Activated CD8-positive, alpha-beta T cell treated with anti-CD3 and anti-CD28 coated beads for 36 hours (primary cell): ENCODE measurements around the gene CA10. TPM values are rescaled to one million over a fixed set of nuclear protein-coding genes. Genes with fewer than 3 reads are reported as not detected.

Source experiments
- ATAC-seq: fragments of 200-7000 bp; cut with Tn5 transposase; one replicate; pipeline ENCODE4 v1.10.0; 2021; ENCODE audit warnings: mild to moderate bottlenecking, moderate library complexity
- CTCF ChIA-PET: fragments of 350-600 bp; sonication (Branson Sonifier 250); formaldehyde crosslinking; loops from one replicate; lab custom pipeline; 2021; ENCODE audit warnings: antibody characterized with exemption; lab: Charles Lee
- POLR2A ChIA-PET: fragments of 350-600 bp; sonication (Branson Sonifier 250); formaldehyde crosslinking; loops from one replicate; lab custom pipeline; 2021; ENCODE audit warnings: antibody characterized with exemption; lab: Charles Lee
- DNase-seq: peaks from one replicate; pipeline ENCODE4 v3.0.0-alpha.2; 2020
- H3K27ac Mint-ChIP-seq: one replicate; pipeline ENCODE4 v1.8.0; 2021; ENCODE audit warnings: mild to moderate bottlenecking, mixed read lengths
- H3K27me3 Mint-ChIP-seq: one replicate; pipeline ENCODE4 v1.8.0; 2021; ENCODE audit warnings: mixed read lengths
- H3K36me3 Mint-ChIP-seq: one replicate; pipeline ENCODE4 v1.8.0; 2021; ENCODE audit warnings: low read depth, mixed read lengths
- H3K4me1 Mint-ChIP-seq: one replicate; pipeline ENCODE4 v1.8.0; 2021; ENCODE audit warnings: low read depth, mixed read lengths
- H3K4me3 Mint-ChIP-seq: one replicate; pipeline ENCODE4 v1.8.0; 2021; ENCODE audit warnings: mild to moderate bottlenecking, moderate library complexity, mixed read lengths
- H3K9me3 Mint-ChIP-seq: one replicate; pipeline ENCODE4 v1.8.0; 2021; ENCODE audit warnings: mixed read lengths
- intact Hi-C: fragments of 100-400 bp; cut with micrococcal nuclease; formaldehyde crosslinking; loops from one replicate; pipeline ENCODE4 v1.10.0; 2022
- total RNA-seq, 2 experiments: library from RNA; stranded (reverse); gene quantifications; one replicate each; pipeline ENCODE4 v1.2.3, GENCODE V29; 2021
- TF ChIP-seq, protein P1 (sequence below): fragments of 200-600 bp; IDR thresholded peaks from one replicate; pipeline ENCODE4 v1.8.0; 2022; ENCODE audit warnings: antibody characterized with exemption, mild to moderate bottlenecking

The CA10 gene
- total RNA-seq, 2 experiments from 2014 or later = not detected

DNA sequence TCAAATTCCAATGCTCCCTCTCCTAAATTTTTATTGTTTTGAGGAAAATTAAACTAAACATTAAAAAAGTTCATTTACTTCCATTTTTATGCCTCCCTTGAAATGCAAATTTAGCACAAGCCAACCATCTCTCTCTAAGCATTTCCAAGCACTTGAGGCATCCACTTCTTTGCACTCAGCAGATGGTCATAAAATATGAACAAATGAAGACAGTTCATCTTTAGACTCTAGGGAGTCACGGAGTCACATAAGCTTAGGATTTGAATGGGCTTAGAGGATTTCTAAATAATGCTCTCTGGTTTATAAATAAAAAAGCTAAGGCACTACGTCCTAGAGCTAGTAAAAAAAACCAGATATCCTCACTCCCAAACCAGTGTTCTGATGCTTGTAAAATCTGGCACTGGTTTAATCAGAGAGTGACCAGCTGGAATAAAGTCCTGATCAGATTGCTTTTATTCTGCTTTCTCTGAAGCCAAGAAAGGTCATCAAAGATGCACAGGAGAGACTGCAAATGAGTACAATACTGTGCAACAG lies 204.2 kb downstream of the CA10 start:
- no peak for DNase-seq
- Mint-ChIP-seq H3K27ac (no peak overlapping the region), H3K36me3 (no peaks in the 10 kb centered on the region), H3K9me3 (no peaks in the 10 kb centered on the region), H3K27me3 (peaks cover 3% of the 10 kb centered on the region), H3K4me1 (no peaks in the 10 kb centered on the region), H3K4me3 (no peak overlapping the region)
- intact Hi-C loops = no loop called here
- ATAC-seq = no peak
- ChIA-PET CTCF (no interaction called here), POLR2A (no interaction called here)
- TF ChIP-seq, protein P1, sequence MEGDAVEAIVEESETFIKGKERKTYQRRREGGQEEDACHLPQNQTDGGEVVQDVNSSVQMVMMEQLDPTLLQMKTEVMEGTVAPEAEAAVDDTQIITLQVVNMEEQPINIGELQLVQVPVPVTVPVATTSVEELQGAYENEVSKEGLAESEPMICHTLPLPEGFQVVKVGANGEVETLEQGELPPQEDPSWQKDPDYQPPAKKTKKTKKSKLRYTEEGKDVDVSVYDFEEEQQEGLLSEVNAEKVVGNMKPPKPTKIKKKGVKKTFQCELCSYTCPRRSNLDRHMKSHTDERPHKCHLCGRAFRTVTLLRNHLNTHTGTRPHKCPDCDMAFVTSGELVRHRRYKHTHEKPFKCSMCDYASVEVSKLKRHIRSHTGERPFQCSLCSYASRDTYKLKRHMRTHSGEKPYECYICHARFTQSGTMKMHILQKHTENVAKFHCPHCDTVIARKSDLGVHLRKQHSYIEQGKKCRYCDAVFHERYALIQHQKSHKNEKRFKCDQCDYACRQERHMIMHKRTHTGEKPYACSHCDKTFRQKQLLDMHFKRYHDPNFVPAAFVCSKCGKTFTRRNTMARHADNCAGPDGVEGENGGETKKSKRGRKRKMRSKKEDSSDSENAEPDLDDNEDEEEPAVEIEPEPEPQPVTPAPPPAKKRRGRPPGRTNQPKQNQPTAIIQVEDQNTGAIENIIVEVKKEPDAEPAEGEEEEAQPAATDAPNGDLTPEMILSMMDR = no peak

DNA sequence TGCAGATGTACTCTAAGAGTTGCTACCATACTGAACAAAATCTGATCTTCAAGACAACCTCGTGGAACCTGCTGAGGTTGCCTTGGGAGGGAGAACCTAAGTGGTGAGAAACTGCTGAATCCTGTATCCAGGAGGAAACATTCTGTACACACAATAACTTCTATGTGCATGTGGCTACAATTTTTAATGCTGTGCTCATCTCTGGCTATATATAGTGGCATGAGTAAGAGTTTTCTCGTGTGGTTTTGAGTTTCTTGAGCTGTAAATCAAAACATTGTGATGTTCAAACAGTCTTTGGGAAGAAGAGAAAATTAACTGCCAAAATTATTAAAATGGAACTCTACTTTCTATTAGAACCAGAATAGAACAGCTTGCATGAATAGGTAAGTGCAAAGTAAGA lies 206.8 kb downstream of the CA10 start:
- H3K27ac Mint-ChIP-seq = no peak overlapping the region
- no peaks in the 10 kb centered on the region for H3K36me3 Mint-ChIP-seq
- H3K4me3 Mint-ChIP-seq = no peak overlapping the region
- ChIA-PET CTCF (no interaction called here), POLR2A (no interaction called here)
- TF ChIP-seq, protein P1 = no peak
- no peaks in the 10 kb centered on the region for H3K9me3 Mint-ChIP-seq
- no peaks in the 10 kb centered on the region for H3K27me3 Mint-ChIP-seq
- intact Hi-C loops = no loop called here
- ATAC-seq (no peak), DNase-seq (no peak)
- H3K4me1 Mint-ChIP-seq = no peaks in the 10 kb centered on the region

DNA sequence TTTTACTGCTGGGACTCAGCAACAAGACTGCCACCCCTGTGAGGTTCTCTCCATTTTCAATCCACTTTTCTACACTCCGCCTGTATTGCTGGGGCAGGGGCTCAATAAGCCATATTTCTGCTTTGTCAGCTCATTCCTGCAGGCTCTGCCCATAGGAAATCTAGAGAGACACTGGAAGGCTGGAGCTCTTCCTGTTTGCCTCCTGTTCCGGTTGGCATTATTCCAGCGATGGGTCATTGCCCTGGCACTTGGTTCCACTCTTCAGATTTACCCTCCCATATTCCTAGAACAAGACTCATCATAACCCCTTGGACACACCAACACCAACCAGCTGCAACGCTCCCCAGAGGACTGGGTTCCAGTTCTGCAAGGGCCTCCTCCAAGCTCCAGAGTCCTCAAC lies 210.4 kb downstream of the CA10 start:
- ChIA-PET POLR2A (no interaction called here), CTCF (no interaction called here)
- ATAC-seq (no peak), DNase-seq (no peak)
- H3K36me3 Mint-ChIP-seq = no peaks in the 10 kb centered on the region
- intact Hi-C loops = no loop called here
- H3K9me3 Mint-ChIP-seq = no peaks in the 10 kb centered on the region
- TF ChIP-seq, protein P1 = no peak
- H3K4me3 Mint-ChIP-seq = no peak overlapping the region
- H3K27ac Mint-ChIP-seq = no peak overlapping the region
- H3K4me1 Mint-ChIP-seq = no peaks in the 10 kb centered on the region
- H3K27me3 Mint-ChIP-seq = peaks cover 2% of the 10 kb centered on the region

DNA sequence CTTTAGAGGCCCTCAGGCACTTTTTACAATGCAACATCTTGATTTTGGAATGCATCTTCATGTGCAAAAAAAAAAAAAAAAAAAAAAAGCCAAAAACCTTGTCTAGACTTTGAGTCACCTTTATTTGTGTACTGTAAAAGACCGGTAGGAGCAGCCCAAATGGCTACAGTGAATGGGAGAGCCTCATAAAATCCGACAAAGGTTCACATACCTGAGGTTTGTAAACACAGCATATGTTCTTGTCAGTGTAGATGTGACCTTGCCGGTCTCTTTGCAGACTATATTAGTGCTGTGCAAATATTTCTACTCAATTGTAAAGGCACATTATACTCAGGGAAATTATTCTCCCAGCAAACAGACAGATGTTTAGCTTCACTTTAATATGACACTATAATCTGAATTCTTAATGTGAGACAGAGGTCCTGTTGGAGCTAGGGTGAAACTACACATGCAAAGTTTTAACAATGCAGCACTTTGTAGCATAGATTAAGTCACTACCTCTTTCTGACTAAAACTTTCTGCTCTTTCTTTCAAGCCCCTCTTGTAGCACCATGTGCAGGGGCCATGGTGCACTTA lies 211.3 kb downstream of the CA10 start:
- TF ChIP-seq, protein P1 = no peak
- Mint-ChIP-seq H3K4me3 (no peak overlapping the region), H3K27ac (no peak overlapping the region), H3K9me3 (no peaks in the 10 kb centered on the region), H3K27me3 (peaks cover 3% of the 10 kb centered on the region), H3K36me3 (no peaks in the 10 kb centered on the region), H3K4me1 (no peaks in the 10 kb centered on the region)
- no peak for DNase-seq
- no peak for ATAC-seq
- intact Hi-C loops = no loop called here
- POLR2A ChIA-PET = no interaction called here
- CTCF ChIA-PET = no interaction called here

DNA sequence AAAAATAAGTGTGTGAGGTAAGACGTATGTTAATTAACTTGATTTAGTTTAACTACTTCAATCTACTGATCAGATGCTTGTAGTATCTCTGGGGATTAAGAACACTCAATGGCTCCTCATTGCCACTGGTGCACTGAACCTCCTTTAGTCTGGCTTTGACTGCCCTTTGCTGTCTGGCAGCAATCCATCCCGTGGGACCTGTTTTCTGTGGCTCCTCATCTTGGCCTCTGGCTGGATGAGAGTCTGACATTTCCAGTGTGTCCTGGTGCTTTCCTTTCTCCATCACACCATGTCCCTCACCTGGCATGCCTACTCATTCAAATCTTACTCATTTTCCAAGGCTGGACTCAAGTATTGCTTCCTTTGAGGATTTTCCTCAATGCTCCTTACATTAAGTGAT lies 212.2 kb downstream of the CA10 start:
- DNase-seq = no peak
- H3K4me3 Mint-ChIP-seq = no peak overlapping the region
- intact Hi-C loops = no loop called here
- ChIA-PET POLR2A (no interaction called here), CTCF (no interaction called here)
- no peaks in the 10 kb centered on the region for H3K4me1 Mint-ChIP-seq
- no peaks in the 10 kb centered on the region for H3K36me3 Mint-ChIP-seq
- no peak for ATAC-seq
- no peaks in the 10 kb centered on the region for H3K9me3 Mint-ChIP-seq
- TF ChIP-seq, protein P1 = no peak
- H3K27ac Mint-ChIP-seq = no peak overlapping the region
- peaks cover 3% of the 10 kb centered on the region for H3K27me3 Mint-ChIP-seq
